GM23248 (cell line): ENCODE data around the gene ZNF226. TPM values are rescaled to one million over a fixed set of nuclear protein-coding genes. Genes with fewer than 3 reads are reported as not detected.
"Not testable (repeated sequence)": the region's sequence is repeated elsewhere in the genome, so short reads cannot be mapped to it uniquely, and the experiment has no call there.

Experiments
- DNase-seq: peaks from one replicate; pipeline ENCODE4 v3.0.0-alpha.2; 2015
- H2AFZ ChIP-seq: fragments of 200-600 bp; sonication (generic); 2 replicates; pipeline ENCODE4 v1.6.1; 2016; ENCODE audit warnings: antibody characterized with exemption
- H3F3A ChIP-seq: fragments of 200-600 bp; sonication (generic); 2 replicates; pipeline ENCODE4 v1.6.1; 2016; ENCODE audit warnings: mild to moderate bottlenecking, antibody characterized with exemption, mixed run types; ENCODE audit not compliant: insufficient read depth
- H3K27ac ChIP-seq: fragments of 200-600 bp; sonication (generic); 2 replicates; pipeline ENCODE4 v1.5.1; 2016; ENCODE audit warnings: mild to moderate bottlenecking
- H3K27me3 ChIP-seq: fragments of 200-600 bp; sonication (generic); replicated peaks from 2 replicates; pipeline ENCODE4 v1.6.1; 2016; ENCODE audit warnings: mild to moderate bottlenecking; ENCODE audit not compliant: insufficient read depth
- H3K36me3 ChIP-seq: fragments of 200-600 bp; sonication (generic); 2 replicates; pipeline ENCODE4 v1.6.1; 2016; ENCODE audit warnings: low read depth, mild to moderate bottlenecking
- H3K4me1 ChIP-seq: fragments of 200-600 bp; sonication (generic); 2 replicates; pipeline ENCODE4 v1.6.1; 2016; ENCODE audit warnings: mild to moderate bottlenecking; ENCODE audit not compliant: insufficient read depth
- H3K4me2 ChIP-seq: fragments of 200-600 bp; sonication (generic); one replicate; pipeline ENCODE4 v1.6.1; 2016; ENCODE audit warnings: mild to moderate bottlenecking; ENCODE audit not compliant: unreplicated experiment
- H3K4me3 ChIP-seq: fragments of 200-600 bp; sonication (generic); 2 replicates; pipeline ENCODE4 v1.5.1; 2016; ENCODE audit warnings: mild to moderate bottlenecking
- H3K79me2 ChIP-seq: fragments of 200-600 bp; sonication (generic); 2 replicates; pipeline ENCODE4 v1.6.1; 2016; ENCODE audit warnings: mild to moderate bottlenecking; ENCODE audit not compliant: insufficient read depth
- H3K9ac ChIP-seq: fragments of 200-600 bp; sonication (generic); 2 replicates; pipeline ENCODE4 v1.6.1; 2016; ENCODE audit warnings: mild to moderate bottlenecking
- H3K9me2 ChIP-seq: fragments of 200-600 bp; sonication (generic); 2 replicates; pipeline ENCODE4 v1.6.1; 2016; ENCODE audit warnings: mixed run types, mild to moderate bottlenecking, moderate library complexity; ENCODE audit not compliant: insufficient read depth
- H3K9me3 ChIP-seq: fragments of 200-600 bp; sonication (generic); one replicate; pipeline ENCODE4 v1.6.1; 2017; ENCODE audit warnings: low read depth
- H4K20me1 ChIP-seq: fragments of 200-600 bp; sonication (generic); 2 replicates; pipeline ENCODE4 v1.6.0; 2016; ENCODE audit not compliant: insufficient read depth
- EZH2 ChIP-seq: fragments of 200-600 bp; sonication (generic); IDR thresholded peaks from 2 replicates; pipeline ENCODE4 v1.6.1; 2018; ENCODE audit warnings: antibody characterized with exemption, mild to moderate bottlenecking; ENCODE audit not compliant: insufficient read depth, poor library complexity, severe bottlenecking
- EZH2phosphoT487 ChIP-seq: fragments of 200-600 bp; sonication (generic); IDR thresholded peaks from 2 replicates; pipeline ENCODE4 v1.6.1; 2018; ENCODE audit warnings: antibody characterized with exemption, moderate library complexity, mild to moderate bottlenecking, low read depth; ENCODE audit not compliant: insufficient read depth
- WGBS, 2 experiments: methylation state at CpG; one replicate each; pipeline ENCODE4 v1.1.6; 2015 to 2017; ENCODE audit warnings: low lambda C conversion rate in 2 of 2, low coverage in 1 of 2; ENCODE audit errors: missing lambda C conversion rate in 2 of 2; 5-methylcytosine and 5-hydroxymethylcytosine counted together
- in situ Hi-C: fragments of 300-500 bp; cut with MboI; formaldehyde crosslinking; loops from 2 replicates; pipeline ENCODE4 v1.15.0; 2020
- polyA plus RNA-seq: library from polyadenylated mRNA; unstranded; fragments of >200 nt; fragmentation: Nextera tagmentation; extraction: Ambion mirVana; gene quantifications from 2 replicates; pipeline ENCODE4 v1.2.1, GENCODE V29; 2016
- total RNA-seq: library from RNA; depleted of rRNA; stranded (reverse); fragments of >200 nt; shearing (Covaris generic); gene quantifications from 2 replicates; pipeline ENCODE4 v1.2.3, GENCODE V29; 2014

Gene ZNF226
- total and polyA plus RNA-seq, 2 experiments from 2014 or later = 30.3 to 32.5 TPM

- Histone ChIP-seq H2AFZ (no peak overlapping the region), H3K4me2 (no peak overlapping the region), H3K79me2 (peaks cover 8% of the 10 kb centered on the region), H3K4me3 (no peak overlapping the region), H4K20me1 (no peaks in the 10 kb centered on the region), H3F3A (peaks cover 6% of the 10 kb centered on the region), H3K27ac (no peak overlapping the region), H3K4me1 (peaks cover 8% of the 10 kb centered on the region; the same call in 1 of the 2 replicates), H3K27me3 (no peaks in the 10 kb centered on the region), H3K9ac (no peak overlapping the region), H3K9me2 (no peaks in the 10 kb centered on the region), H3K9me3 (no peaks in the 10 kb centered on the region), H3K36me3 (no peaks in the 10 kb centered on the region)
- in situ Hi-C loops = no loop called here
- TF ChIP-seq EZH2 = no peak
- no peak for TF ChIP-seq EZH2phosphoT487
- DNase-seq = no peak
- WGBS, 2 experiments = 33 to 48% methylated on average over 2 of the region's 2 CpGs
These were observed 39.9 kb downstream of the ZNF226 start for GRCh38 chr19:44204772-44205171.

- peak overlapping the region; percentile 74 for H3K27ac ChIP-seq
- H3K4me1 ChIP-seq = peaks cover 8% of the 10 kb centered on the region; the same call in 1 of the 2 replicates
- peak overlapping the region; percentile 87 for H3K4me3 ChIP-seq
- H3K36me3 ChIP-seq = no peaks in the 10 kb centered on the region
- peaks cover 9% of the 10 kb centered on the region for H3F3A ChIP-seq
- H3K9me3 ChIP-seq = no peaks in the 10 kb centered on the region
- peak; percentile 96 for DNase-seq
- no peaks in the 10 kb centered on the region for H3K27me3 ChIP-seq
- H4K20me1 ChIP-seq = no peaks in the 10 kb centered on the region
- no peaks in the 10 kb centered on the region for H3K9me2 ChIP-seq
- peak overlapping the region; percentile 82 for H3K4me2 ChIP-seq
- peaks cover 8% of the 10 kb centered on the region for H3K79me2 ChIP-seq
- TF ChIP-seq EZH2 (no peak), EZH2phosphoT487 (no peak)
- 3% methylated on average over 26 of the region's 26 CpGs for WGBS, 2 experiments
- H3K9ac ChIP-seq = peak overlapping the region; percentile 87
- peak overlapping the region; percentile 98 for H2AFZ ChIP-seq
- in situ Hi-C loops = no loop called here
These were observed 42.4 kb downstream of the ZNF226 start for GRCh38 chr19:44207126-44207803.

DNA sequence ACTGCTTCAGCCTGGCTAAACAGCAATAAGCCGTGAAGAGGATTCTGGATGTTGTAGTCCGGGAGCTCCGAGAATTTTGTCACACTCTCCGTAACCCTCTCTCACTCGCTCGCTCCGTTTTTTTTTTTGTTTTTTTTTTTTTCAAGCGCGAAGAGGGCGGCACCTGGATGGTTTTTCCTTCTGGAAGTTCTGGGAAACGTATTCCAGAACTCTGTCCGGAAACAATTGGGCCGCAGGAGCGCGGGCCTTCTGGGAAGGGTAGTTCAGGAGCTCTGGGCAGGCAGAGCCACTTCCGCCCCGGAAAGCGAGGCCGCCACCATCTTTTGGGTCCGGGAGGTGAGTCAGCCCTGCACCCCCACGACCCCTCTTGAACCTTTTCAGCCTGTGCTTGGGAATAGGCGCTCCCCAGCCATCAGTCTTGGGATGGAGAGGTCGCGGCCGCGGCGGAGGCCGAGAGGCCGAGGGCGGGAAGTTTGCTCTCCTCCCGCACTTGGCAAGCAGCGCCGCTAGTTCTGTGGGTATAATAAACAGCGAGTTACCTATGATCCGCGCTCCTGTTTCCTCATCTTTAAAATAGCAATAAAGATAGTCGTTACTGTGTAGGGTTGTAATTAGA is 47.5 kb downstream of the ZNF226 start, which contains the start of gene ZNF227:
TSS of gene ZNF227 (plus strand) at position 283 of the 616 bp plus-strand sequence. CDS start 5,261 bp downstream, outside the sequence.
- peak within 1 kb of the TSS; percentile 94 for H3K4me3 ChIP-seq
- H3F3A ChIP-seq = 0 out of 2 replicates have a peak, but pooled peaks cover 3% of the 10 kb centered on the region
- peaks cover 10% of the 10 kb centered on the region; the same call in 1 of the 2 replicates for H3K36me3 ChIP-seq
- no peaks in the 10 kb centered on the region for H3K9me3 ChIP-seq
- no peaks in the 10 kb centered on the region for H4K20me1 ChIP-seq
- H3K4me1 ChIP-seq = peaks cover 14% of the 10 kb centered on the region
- H3K79me2 ChIP-seq = peaks cover 54% of the 10 kb centered on the region
- peak; percentile 97 for DNase-seq
- H2AFZ ChIP-seq = peak within 1 kb of the TSS; percentile 99
- peak within 1 kb of the TSS; percentile 93 for H3K4me2 ChIP-seq
- H3K9ac ChIP-seq = peak within 1 kb of the TSS; percentile 86
- no peaks in the 10 kb centered on the region for H3K27me3 ChIP-seq
- H3K27ac ChIP-seq = peak within 1 kb of the TSS; percentile 74
- TF ChIP-seq EZH2 (no peak), EZH2phosphoT487 (no peak)
- in situ Hi-C loops = no loop called here
- H3K9me2 ChIP-seq = no peaks in the 10 kb centered on the region
- WGBS, 2 experiments = 1% methylated on average over 37 of the region's 37 CpGs

- H3K9me3 ChIP-seq = no peaks in the 10 kb centered on the region
- H2AFZ ChIP-seq = peak overlapping the region; percentile 99
- no peaks in the 10 kb centered on the region for H3K27me3 ChIP-seq
- TF ChIP-seq EZH2phosphoT487 (no peak), EZH2 (no peak)
- in situ Hi-C loops = no loop called here
- WGBS, 2 experiments = 3 to 5% methylated on average over 15 of the region's 15 CpGs
- peaks cover 14% of the 10 kb centered on the region for H3K4me1 ChIP-seq
- no peaks in the 10 kb centered on the region for H3K9me2 ChIP-seq
- peaks cover 59% of the 10 kb centered on the region for H3K79me2 ChIP-seq
- peak overlapping the region; percentile 93 for H3K4me2 ChIP-seq
- no peaks in the 10 kb centered on the region for H4K20me1 ChIP-seq
- peaks cover 15% of the 10 kb centered on the region; the same call in 1 of the 2 replicates for H3K36me3 ChIP-seq
- peak overlapping the region; percentile 94 for H3K4me3 ChIP-seq
- DNase-seq = peak; percentile 69
- 0 out of 2 replicates have a peak, but pooled peaks cover 3% of the 10 kb centered on the region for H3F3A ChIP-seq
- H3K9ac ChIP-seq = peak overlapping the region; percentile 86
- H3K27ac ChIP-seq = peak overlapping the region; percentile 74
These were observed 48.0 kb downstream of the ZNF226 start for GRCh38 chr19:44212866-44213346.

DNA sequence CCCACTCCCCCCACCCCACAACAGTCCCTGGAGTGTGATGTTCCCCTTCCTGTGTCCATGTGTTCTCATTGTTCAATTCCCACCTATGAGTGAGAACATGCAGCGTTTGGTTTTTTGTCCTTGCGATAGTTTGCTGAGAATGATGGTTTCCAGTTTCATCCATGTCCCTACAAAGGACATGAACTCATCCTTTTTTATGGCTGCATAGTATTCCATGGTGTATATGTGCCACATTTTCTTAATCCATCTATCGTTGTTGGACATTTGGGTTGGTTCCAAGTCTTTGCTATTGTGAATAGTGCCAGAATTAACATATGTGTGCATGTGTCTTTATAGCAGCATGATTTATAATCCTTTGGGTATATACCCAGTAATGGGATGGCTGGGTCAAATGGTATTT is 55.0 kb downstream of the ZNF226 start:
- H3K27me3 ChIP-seq, H3K9ac ChIP-seq, H3K9me2 ChIP-seq, H3K27ac ChIP-seq, H3K9me3 ChIP-seq, H3K4me2 ChIP-seq, H4K20me1 ChIP-seq, H3F3A ChIP-seq, DNase-seq, in situ Hi-C loops, H3K4me3 ChIP-seq, H3K4me1 ChIP-seq, H2AFZ ChIP-seq: not testable (repeated sequence)
- Histone ChIP-seq H3K36me3 (peaks cover 29% of the 10 kb centered on the region), H3K79me2 (peaks cover 43% of the 10 kb centered on the region)
- WGBS, 2 experiments = 82 to 92% methylated on average over 3 of the region's 3 CpGs

DNA sequence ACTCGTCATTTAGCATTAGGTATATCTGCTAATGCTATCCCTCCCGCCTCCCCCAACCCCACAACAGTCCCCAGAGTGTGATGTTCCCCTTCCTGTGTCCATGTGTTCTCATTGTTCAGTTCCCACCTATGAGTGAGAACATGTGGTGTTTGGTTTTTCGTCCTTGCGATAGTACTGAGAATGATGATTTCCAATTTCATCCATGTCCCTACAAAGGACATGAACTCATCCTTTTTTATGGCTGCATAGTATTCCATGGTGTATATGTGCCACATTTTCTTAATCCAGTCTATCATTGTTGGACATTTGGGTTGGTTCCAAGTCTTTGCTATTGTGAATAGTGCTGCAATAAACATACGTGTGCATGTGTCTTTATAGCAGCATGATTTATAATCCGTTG is 55.9 kb downstream of the ZNF226 start:
- H3K27ac ChIP-seq, H3K27me3 ChIP-seq, DNase-seq, H2AFZ ChIP-seq, H4K20me1 ChIP-seq, H3K9me2 ChIP-seq, H3K4me1 ChIP-seq, H3F3A ChIP-seq, in situ Hi-C loops, H3K4me2 ChIP-seq, H3K9me3 ChIP-seq, H3K4me3 ChIP-seq, H3K9ac ChIP-seq: not testable (repeated sequence)
- Histone ChIP-seq H3K36me3 (peaks cover 26% of the 10 kb centered on the region), H3K79me2 (peaks cover 41% of the 10 kb centered on the region)
- WGBS, 2 experiments = 86 to 87% methylated on average over 6 of the region's 6 CpGs

DNA sequence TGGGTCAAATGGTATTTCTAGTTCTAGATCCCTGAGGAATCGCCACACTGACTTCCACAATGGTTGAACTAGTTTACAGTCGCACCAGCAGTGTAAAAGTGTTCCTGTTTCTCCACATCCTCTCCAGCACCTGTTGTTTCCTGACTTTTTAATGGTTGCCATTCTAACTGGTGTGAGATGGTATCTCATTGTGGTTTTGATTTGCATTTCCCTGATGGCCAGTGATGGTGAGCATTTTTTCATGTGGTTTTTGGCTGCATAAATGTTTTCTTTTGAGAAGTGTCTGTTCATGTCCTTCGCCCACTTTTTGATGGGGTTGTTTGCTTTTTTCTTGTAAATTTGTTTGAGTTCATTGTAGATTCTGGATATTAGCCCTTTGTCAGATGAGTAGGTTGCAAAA is 56.4 kb downstream of the ZNF226 start:
- H3K4me2 ChIP-seq, H3K9me3 ChIP-seq, H3K9me2 ChIP-seq, H3K27ac ChIP-seq, H3K27me3 ChIP-seq, H4K20me1 ChIP-seq, DNase-seq, in situ Hi-C loops, H3F3A ChIP-seq, H3K4me3 ChIP-seq, H3K9ac ChIP-seq, H3K4me1 ChIP-seq, H2AFZ ChIP-seq: not testable (repeated sequence)
- WGBS, 2 experiments = 92 to 98% methylated on average over 2 to 3 of the region's 3 CpGs
- peaks cover 25% of the 10 kb centered on the region for H3K36me3 ChIP-seq
- peaks cover 41% of the 10 kb centered on the region for H3K79me2 ChIP-seq
